GM13977 (cell line): ENCODE measurements around the gene SEZ6L2.

Experiments used
- DNase-seq: peaks from one replicate; pipeline ENCODE4 v3.0.0; 2012; ENCODE audit warnings: low spot score
- in situ Hi-C: fragments of 300-500 bp; cut with MboI; formaldehyde crosslinking; loops from one replicate; pipeline ENCODE4 v1.12.0; 2022; ENCODE audit warnings: low sequenced_read_pairs, low pct_unique_long_range_greater_than_20kb, mixed read lengths, inconsistent platforms; ENCODE audit not compliant: unreplicated experiment
- TF ChIP-seq, protein P1 (sequence below): IDR thresholded peaks from 2 replicates; pipeline ENCODE4 v1.5.1; 2012; ENCODE audit warnings: mild to moderate bottlenecking, control low read depth; ENCODE audit not compliant: insufficient read depth; ENCODE audit errors: extremely low read depth, missing control alignments

The SEZ6L2 gene

DNA sequence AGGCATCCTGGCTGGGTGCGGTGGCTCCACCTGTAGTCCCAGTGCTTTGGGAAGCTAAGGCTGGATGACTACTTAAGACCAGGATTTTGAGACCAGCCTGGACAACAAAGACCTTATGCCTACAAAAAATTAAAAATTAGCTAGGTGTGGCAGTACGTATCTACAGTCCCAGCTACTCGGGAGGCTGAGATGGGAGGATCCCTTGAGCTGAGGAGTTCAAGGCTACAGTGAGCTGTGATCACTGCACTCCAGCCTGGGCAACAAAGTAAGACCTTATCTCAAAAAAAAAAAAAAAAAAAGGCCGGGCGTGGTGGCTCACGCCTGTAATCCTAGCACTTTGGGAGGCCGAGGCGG is 73.0 kb downstream of the SEZ6L2 start:
- TF ChIP-seq, protein P1, sequence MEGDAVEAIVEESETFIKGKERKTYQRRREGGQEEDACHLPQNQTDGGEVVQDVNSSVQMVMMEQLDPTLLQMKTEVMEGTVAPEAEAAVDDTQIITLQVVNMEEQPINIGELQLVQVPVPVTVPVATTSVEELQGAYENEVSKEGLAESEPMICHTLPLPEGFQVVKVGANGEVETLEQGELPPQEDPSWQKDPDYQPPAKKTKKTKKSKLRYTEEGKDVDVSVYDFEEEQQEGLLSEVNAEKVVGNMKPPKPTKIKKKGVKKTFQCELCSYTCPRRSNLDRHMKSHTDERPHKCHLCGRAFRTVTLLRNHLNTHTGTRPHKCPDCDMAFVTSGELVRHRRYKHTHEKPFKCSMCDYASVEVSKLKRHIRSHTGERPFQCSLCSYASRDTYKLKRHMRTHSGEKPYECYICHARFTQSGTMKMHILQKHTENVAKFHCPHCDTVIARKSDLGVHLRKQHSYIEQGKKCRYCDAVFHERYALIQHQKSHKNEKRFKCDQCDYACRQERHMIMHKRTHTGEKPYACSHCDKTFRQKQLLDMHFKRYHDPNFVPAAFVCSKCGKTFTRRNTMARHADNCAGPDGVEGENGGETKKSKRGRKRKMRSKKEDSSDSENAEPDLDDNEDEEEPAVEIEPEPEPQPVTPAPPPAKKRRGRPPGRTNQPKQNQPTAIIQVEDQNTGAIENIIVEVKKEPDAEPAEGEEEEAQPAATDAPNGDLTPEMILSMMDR: no peak
- in situ Hi-C loops: no loop called here
- DNase-seq: no peak

- DNase-seq: peak; percentile 80
- in situ Hi-C loops: no loop called here
- TF ChIP-seq, protein P1: no peak
These were observed 74.0 kb downstream of the SEZ6L2 start for GRCh38 chr16:29825145-29826044.

DNA sequence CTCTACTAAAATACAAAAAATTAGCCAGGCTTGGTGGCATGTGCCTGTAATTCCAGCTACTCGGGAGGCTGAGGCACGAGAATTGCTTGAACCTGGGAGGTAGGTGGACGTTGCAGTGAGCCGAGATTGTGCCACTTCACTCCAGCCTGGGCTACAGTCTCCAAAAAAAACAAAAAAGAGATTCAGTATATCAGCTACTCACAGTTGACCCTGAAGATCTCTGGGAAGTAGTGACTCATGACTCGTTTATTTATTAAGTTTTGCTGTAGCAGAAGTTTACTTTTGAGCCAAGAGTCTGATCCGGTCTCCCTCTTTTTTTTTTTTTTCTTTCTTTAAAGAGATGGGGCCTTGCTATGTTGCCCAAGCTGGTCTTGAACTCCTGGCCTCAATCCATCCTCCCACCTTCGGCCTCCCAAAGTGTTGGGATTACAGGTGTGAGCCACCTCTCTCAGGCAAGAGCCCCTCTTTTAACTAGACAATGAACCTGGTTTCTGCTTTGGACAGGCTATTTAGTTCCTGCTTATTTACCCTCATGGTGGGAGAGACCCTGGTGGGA is 74.7 kb downstream of the SEZ6L2 start:
- in situ Hi-C loops: no loop called here
- TF ChIP-seq, protein P1: no peak
- DNase-seq: no peak

DNA sequence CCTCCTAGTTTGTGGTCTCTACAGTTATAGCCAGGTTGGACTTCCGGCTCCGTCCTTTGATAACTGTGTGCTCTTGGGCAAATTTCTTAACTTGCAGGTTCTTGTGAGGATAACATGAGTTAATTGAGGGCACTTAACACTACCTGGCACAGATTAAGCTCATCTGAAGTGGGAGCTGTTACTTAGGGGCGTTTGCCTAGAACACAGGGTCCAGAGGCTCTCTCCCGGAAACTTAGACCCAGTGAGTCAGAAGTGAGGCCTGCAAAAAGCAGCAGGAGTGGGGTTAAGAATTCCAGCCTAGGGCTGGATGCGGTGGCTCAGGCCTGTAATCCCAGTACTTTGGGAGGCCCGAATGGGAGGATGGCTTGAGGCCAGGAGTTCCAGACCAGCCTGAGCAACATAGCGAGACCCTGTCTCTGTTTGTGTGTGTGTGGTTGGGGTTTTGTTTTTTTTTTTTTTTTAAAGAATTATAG is 77.7 kb downstream of the SEZ6L2 start:
- in situ Hi-C loops: no loop called here
- DNase-seq: no peak
- TF ChIP-seq, protein P1: no peak
